Measurements from ENCODE around the gene PRDM2.

DNA sequence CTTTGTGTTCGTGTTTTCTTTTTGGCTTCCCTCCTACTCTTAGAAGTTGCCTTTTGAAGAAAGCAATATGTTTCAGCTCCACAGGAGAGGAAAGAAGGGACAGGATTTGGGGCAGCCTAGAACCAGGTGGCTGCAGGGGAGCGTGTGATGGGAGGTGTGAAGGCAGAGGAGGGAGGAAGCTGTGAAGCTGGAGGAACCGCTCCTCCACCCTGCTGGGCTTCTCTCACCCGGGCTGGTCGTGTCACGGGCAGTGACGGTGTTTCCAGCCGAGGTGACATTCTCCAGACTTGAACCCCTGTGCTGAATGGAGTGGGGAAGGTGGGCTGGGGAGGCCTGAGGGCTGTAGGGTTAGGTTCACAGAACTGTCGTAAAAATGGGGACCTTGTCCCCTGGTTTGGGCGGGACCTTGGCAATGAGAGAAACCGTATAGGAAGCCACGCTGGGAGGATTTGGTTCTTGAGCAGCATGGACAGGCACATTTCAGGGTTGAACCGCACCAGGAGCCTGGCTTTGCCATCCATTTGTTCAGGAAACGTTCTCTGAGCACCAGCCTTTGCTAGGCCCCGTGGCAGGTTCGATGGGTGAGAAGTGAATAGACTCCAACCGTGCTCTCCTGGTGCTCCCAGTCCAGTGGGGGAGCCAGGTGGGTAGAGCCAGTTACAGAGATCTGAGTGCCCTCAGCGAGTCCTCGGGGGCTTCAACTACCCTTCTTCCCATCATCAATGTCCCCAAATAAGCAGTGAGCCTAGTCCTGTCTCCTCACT, 103.0 kb downstream of the PRDM2 start:
- TF ChIP-seq EZH2 (IDR thresholded peaks at IDR 0.05; ENCODE audit: borderline replicate concordance, low read depth, low read length, poor library complexity, severe bottlenecking): no peak
- TF ChIP-seq, protein P1, sequence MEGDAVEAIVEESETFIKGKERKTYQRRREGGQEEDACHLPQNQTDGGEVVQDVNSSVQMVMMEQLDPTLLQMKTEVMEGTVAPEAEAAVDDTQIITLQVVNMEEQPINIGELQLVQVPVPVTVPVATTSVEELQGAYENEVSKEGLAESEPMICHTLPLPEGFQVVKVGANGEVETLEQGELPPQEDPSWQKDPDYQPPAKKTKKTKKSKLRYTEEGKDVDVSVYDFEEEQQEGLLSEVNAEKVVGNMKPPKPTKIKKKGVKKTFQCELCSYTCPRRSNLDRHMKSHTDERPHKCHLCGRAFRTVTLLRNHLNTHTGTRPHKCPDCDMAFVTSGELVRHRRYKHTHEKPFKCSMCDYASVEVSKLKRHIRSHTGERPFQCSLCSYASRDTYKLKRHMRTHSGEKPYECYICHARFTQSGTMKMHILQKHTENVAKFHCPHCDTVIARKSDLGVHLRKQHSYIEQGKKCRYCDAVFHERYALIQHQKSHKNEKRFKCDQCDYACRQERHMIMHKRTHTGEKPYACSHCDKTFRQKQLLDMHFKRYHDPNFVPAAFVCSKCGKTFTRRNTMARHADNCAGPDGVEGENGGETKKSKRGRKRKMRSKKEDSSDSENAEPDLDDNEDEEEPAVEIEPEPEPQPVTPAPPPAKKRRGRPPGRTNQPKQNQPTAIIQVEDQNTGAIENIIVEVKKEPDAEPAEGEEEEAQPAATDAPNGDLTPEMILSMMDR (conservative IDR thresholded peaks at IDR 0.05; ENCODE audit: low read depth, low read length): no peak
